Heart left ventricle (tissue), 16 donors: ENCODE results near the gene PTPRN2. TPM values are rescaled to one million over a fixed set of nuclear protein-coding genes. Genes with fewer than 3 reads are reported as not detected.
A peak's percentile ranks its signal among the peaks of the same experiment; 100 is the strongest.

Experiments
- ATAC-seq, 4 donors: fragments of 200-7000 bp; cut with Tn5 transposase; one replicate each; pipeline ENCODE4 v1.9.1; 2020 to 2022; ENCODE audit warnings: moderate library complexity in 4 of 4, mild to moderate bottlenecking in 3 of 4, moderate number of reproducible peaks in 1 of 4
- DNase-seq, 5 donors: peaks; one replicate each; pipeline ENCODE4 v3.0.0-alpha.2; 2020
- H3K27ac ChIP-seq, 12 donors: fragments of 200-600 bp; sonication (generic) in 4 of 12; one replicate each; pipeline versions ENCODE4 v1.5.0 to v1.8.0; 2016 to 2022; ENCODE audit warnings: mild to moderate bottlenecking in 2 of 12
- H3K27me3 ChIP-seq, 9 donors: fragments of 200-600 bp; sonication (generic) in 2 of 9; one replicate each; pipeline versions ENCODE4 v1.5.1 to v1.8.0; 2016 to 2022; ENCODE audit warnings: mild to moderate bottlenecking in 3 of 9
- H3K36me3 ChIP-seq, 9 donors: fragments of 200-600 bp; sonication (generic) in 2 of 9; one replicate each; pipeline versions ENCODE4 v1.5.0 to v1.8.0; 2018 to 2022; ENCODE audit warnings: mild to moderate bottlenecking in 2 of 9
- H3K4me1 ChIP-seq, 12 donors: fragments of 200-600 bp; sonication (generic) in 4 of 12; one replicate each; pipeline versions ENCODE4 v1.5.0 to v1.8.0; 2016 to 2022; ENCODE audit warnings: mild to moderate bottlenecking in 3 of 12
- H3K4me3 ChIP-seq, 12 donors: fragments of 200-600 bp; sonication (generic) in 4 of 12; one replicate each; pipeline versions ENCODE4 v1.5.0 to v1.8.0; 2017 to 2022; ENCODE audit warnings: mild to moderate bottlenecking in 9 of 12, moderate library complexity in 4 of 12
- H3K9me3 ChIP-seq, 12 donors: fragments of 200-600 bp; sonication (generic) in 4 of 12; one replicate each; pipeline versions ENCODE4 v1.5.0 to v1.8.0; 2016 to 2022; ENCODE audit warnings: mild to moderate bottlenecking in 1 of 12
- CTCF ChIP-seq, 12 donors: fragments of 200-600 bp; sonication (generic) in 4 of 12; IDR thresholded peaks; one replicate each; pipeline versions ENCODE4 v1.5.0 to v1.8.0; 2018 to 2022; ENCODE audit warnings: antibody characterized with exemption in 12 of 12, mild to moderate bottlenecking in 5 of 12
- POLR2A ChIP-seq, 2 donors: fragments of 450-650 bp; IDR thresholded peaks; one replicate each; pipeline ENCODE4 v1.6.1; 2017; ENCODE audit warnings: antibody characterized with exemption in 2 of 2, mild to moderate bottlenecking in 2 of 2, moderate library complexity in 2 of 2
- WGBS, 4 donors: extraction: QIAGEN DNeasy Blood & Tissue Kit in 2 of 4; methylation state at CpG; one replicate each; pipeline versions ENCODE4 v1.1.5 to v1.1.7; 2013 to 2018; 5-methylcytosine and 5-hydroxymethylcytosine counted together
- intact Hi-C, 10 donors: fragments of 100-400 bp; cut with DNase I; formaldehyde crosslinking; loops; one replicate each; pipeline versions ENCODE4 v1.11.1 to v1.14.2; 2022
- polyA plus RNA-seq, 2 donors: library from polyadenylated mRNA; stranded (reverse); fragments of 200-250 nt; gene quantifications; one replicate each; pipeline ENCODE4 v1.2.3, GENCODE V29; 2013
- total RNA-seq, 9 donors: library from RNA; depleted of rRNA in 2 of 9; stranded (reverse); fragments of >200 nt in 2 of 9; fragmentation: NEBNext Ultra II Directional in 3 of 9; extraction: Animal tissue kit (Norgen Biotek cat#: 25700) in 3 of 9; gene quantifications; one replicate each; pipeline versions ENCODE4 v1.1.0 to v1.2.4, GENCODE V29; 2016 to 2023
- donor health status: ischemic (EF 13 %, LVEDD 7.1; RV severe dilation, severe dysfunction).
- donor health status: healthy with polysubstance abuse.
- donor health status: DM: no; HTN: yes; CAD: no.
- donor health status: DM: no; HTN: no; CAD: no.
- donor health status: ischemic (EF 25% LVEDD 6.9; RV normal size, moderate dysfunction).
- donor health status: ischemic (EF 25% LVEDD 5.7; RV mildly dilated, moderate dysfunction).
- donor health status: healthy.
- donor health status: DM: yes; HTN: yes; CAD: no.
- donor health status: ischemic (EF 35%, LVEDD 5.7; RV mildly dilated, moderate dysfunction).
- donor health status: nonischemic (EF 11% LVEDD 7.7; RV severe dilation, severe dysfunction).
- donor health status: DM: yes; HTN: yes; CAD: no.
- donor health status: PGD.
- donor health status: ischemic (EF 29% LVEDD 5.4; RV normal size, mild dysfunction).
- donor health status: nonischemic (EF 23%, LVEDD 6.1; RV moderate dilation, normal function).

The PTPRN2 gene
- total and polyA plus RNA-seq, 11 donors = 0.61 to 2.3 (median 1.3) TPM

DNA sequence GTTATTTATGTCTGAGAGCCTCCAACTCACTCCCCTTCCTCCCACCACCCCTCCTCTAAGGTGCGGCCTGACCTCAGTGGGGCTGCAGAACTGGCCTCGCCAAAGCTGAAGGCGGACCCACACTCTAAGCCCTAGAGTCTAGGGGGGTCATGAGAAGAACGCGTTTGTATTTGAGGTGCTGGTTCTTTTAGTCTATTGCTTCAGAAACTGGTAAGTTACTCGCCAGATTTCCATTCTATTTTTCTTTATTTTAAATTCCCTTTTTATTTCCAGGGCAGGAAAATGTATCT, 893.3 kb downstream of the PTPRN2 start:
- H3K4me3 ChIP-seq = no peak overlapping the region
- H3K36me3 ChIP-seq = no peaks in the 10 kb centered on the region
- DNase-seq (no peak), ATAC-seq (no peak)
- no peak for TF ChIP-seq CTCF (IDR thresholded peaks at IDR 0.05)
- TF ChIP-seq POLR2A (IDR thresholded peaks at IDR 0.05) = no peak
- no peak overlapping the region for H3K27ac ChIP-seq
- H3K4me1 ChIP-seq = peaks cover 0 to 43% (median 14%) of the 10 kb centered on the region in 12 donors
- no peaks in the 10 kb centered on the region for H3K9me3 ChIP-seq
- peaks cover 12 to 72% (median 44%) of the 10 kb centered on the region in 9 donors for H3K27me3 ChIP-seq
- 26 to 40% (median 32%) methylated on average over 6 of the region's 6 CpGs for WGBS, 4 donors
- intact Hi-C loops = no loop called here

- intact Hi-C loops = no loop called here
- WGBS, 4 donors = 3 to 10% (median 7%) methylated on average over 33 to 64 of the region's 64 CpGs
- Histone ChIP-seq H3K27ac (no peak overlapping the region), H3K4me3 (peak overlapping the region in 8 of 12 donors; percentile 8 to 58 (median 38)), H3K9me3 (no peaks in the 10 kb centered on the region), H3K36me3 (no peaks in the 10 kb centered on the region), H3K27me3 (peaks cover 18 to 72% (median 50%) of the 10 kb centered on the region in 9 donors), H3K4me1 (peaks cover 0 to 49% (median 16%) of the 10 kb centered on the region in 12 donors)
- DNase-seq (no peak), ATAC-seq (peak in 1 of 4 donors; percentile 20)
- no peak for TF ChIP-seq POLR2A (IDR thresholded peaks at IDR 0.05)
- TF ChIP-seq CTCF (IDR thresholded peaks at IDR 0.05) = no peak
Measured at GRCh38 chr7:157693521-157694375, 893.9 kb downstream of the PTPRN2 start.

GRCh38 chr7:157693071-157693520, 894.5 kb downstream of the PTPRN2 start:
- Histone ChIP-seq H3K27me3 (peaks cover 25 to 74% (median 55%) of the 10 kb centered on the region in 9 donors), H3K4me1 (peaks cover 0 to 55% (median 16%) of the 10 kb centered on the region in 12 donors), H3K36me3 (no peaks in the 10 kb centered on the region), H3K4me3 (peak overlapping the region in 8 of 12 donors; percentile 8 to 58 (median 44)), H3K27ac (no peak overlapping the region), H3K9me3 (no peaks in the 10 kb centered on the region)
- 1 to 2% (median 2%) methylated on average over 33 to 46 of the region's 47 CpGs for WGBS, 4 donors
- TF ChIP-seq POLR2A (IDR thresholded peaks at IDR 0.05) (no peak), CTCF (IDR thresholded peaks at IDR 0.05) (no peak)
- intact Hi-C loops = no loop called here
- DNase-seq (peak in 2 of 5 donors; percentile 12 to 13), ATAC-seq (peak in 1 of 4 donors; percentile 5)

- H3K9me3 ChIP-seq = no peaks in the 10 kb centered on the region
- no peak overlapping the region for H3K27ac ChIP-seq
- H3K4me1 ChIP-seq = peaks cover 0 to 55% (median 16%) of the 10 kb centered on the region in 12 donors
- intact Hi-C loops = no loop called here
- WGBS, 4 donors = 6 to 15% (median 6%) methylated on average over 21 to 44 of the region's 44 CpGs
- no peaks in the 10 kb centered on the region for H3K36me3 ChIP-seq
- ATAC-seq = no peak
- peak in 1 of 5 donors; percentile 15 for DNase-seq
- H3K4me3 ChIP-seq = peak overlapping the region in 7 of 12 donors; percentile 21 to 58 (median 53)
- H3K27me3 ChIP-seq = peaks cover 29 to 75% (median 60%) of the 10 kb centered on the region in 9 donors
- TF ChIP-seq POLR2A (IDR thresholded peaks at IDR 0.05) (no peak), CTCF (IDR thresholded peaks at IDR 0.05) (no peak)
Measured at GRCh38 chr7:157692460-157693011, 895.1 kb downstream of the PTPRN2 start.
